ENCODE results near the gene MORC2.

Gene MORC2

DNA sequence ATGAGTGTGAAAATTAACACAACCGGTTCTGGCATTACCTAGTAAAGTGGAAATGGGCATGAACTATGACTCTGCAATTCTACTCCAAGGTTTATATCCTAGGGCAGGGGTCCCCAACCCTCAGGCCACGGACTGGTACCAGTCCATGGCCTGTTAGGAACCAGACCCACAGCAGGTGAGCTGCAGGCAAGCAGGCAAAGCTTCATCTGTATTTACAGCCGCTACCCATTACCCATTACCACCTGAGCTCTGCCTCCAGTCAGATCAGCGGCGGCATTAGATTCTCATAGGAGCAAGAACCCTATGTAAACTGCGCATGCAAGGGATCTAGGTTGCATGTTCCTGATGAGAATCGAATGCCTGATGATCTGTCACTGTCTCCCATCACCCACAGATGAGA, 49.8 kb downstream of the MORC2 start:
- DNase-seq: no peak

DNA sequence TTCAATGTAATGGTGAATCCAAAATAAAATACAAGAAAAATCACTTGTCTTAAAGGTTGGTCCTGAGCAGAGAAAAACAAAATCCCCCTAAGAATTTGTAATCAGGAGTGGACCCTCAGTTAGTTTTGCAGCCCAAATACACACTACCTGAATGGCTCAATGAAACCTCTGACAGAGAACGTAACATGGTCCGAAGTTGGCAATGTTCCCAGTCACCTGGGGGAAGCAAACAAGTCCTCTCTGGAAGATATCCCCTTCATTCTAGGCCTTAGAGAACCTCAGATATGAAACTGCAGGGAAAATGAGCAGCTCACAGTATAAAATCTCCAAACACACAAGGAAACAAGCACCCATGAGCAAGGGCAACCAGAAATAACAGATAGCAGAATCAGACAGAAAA, 58.2 kb downstream of the MORC2 start:
- no peak for DNase-seq

DNA sequence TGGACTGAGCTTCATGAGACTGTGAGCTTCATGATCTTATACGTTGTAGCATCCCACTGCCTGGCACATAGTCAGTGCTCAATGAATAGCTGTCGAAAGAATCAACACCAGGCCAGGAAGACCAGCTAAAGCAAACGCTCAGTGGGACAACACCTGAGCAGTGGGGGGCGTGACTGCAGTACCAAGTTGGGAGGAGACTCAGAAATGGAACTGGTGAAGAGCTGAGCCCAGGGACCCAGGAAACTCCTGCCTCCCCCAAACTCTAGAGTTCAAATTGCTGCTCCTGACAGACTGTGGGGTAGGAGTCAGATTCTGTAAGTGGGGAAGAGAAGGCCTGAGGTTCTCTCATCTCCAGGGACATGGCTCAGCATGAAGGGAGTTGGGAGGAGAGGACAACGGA, 59.3 kb downstream of the MORC2 start:
- DNase-seq: no peak

DNA sequence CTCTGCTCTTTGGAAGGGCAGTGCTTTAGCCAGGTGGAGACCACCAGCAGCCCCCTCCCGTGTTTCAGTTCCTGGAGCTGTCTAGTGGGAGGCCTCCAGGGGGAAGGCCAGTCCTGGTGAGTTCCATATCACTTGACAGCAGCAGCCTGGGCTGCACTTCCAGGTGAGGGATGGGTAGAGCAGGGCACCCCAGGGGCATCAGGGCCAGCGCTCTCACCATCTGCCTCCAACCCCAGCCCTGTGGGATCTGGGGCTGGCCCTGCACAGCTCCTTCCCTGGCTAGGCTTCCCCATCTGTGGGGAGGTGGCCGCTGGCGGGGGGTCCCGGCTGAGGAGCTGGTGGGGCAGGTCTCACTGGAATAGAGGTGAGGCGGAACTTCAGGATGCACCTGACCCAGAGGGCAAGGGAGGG, 60.5 kb downstream of the MORC2 start:
- DNase-seq: no peak

DNA sequence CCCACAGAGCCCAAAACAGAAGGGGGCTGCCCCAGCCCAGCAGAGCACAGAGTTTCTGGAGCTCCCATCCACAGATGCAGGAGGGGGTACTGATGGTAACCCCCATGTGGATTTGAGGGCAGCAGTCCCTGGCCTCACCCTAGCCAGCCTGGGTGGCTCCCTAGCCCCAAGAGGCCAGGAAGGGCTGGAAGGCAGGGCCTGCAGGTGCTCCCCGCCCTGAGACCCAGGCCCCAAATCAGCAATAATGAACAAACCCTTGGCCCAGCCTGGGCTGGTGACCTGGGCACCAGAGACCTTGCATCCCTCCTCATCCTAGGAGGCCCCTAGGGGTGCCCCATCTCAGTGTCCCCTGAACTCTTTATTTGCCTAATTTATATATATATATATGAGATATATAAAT, 61.6 kb downstream of the MORC2 start:
- no peak for DNase-seq

DNA sequence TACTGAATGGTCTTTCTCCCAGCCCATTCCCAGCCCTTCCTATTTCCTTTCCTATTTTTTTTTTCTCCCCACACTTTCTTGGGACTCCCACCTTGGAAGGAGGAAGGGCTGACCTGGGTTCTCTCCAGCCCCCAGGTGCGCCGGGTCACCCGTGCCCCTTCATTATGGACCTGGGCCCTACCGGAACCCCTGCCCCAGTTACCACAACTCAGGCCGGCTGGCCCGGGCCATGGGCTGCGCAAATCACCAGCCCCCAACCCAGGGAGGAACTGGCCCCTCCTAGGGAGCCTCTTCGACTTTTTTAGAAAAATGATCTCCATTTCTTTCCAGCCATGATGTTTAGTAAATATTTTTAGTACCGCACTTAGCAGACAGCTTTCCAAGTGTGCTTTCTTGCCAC, 62.2 kb downstream of the MORC2 start:
- no peak for DNase-seq

DNA sequence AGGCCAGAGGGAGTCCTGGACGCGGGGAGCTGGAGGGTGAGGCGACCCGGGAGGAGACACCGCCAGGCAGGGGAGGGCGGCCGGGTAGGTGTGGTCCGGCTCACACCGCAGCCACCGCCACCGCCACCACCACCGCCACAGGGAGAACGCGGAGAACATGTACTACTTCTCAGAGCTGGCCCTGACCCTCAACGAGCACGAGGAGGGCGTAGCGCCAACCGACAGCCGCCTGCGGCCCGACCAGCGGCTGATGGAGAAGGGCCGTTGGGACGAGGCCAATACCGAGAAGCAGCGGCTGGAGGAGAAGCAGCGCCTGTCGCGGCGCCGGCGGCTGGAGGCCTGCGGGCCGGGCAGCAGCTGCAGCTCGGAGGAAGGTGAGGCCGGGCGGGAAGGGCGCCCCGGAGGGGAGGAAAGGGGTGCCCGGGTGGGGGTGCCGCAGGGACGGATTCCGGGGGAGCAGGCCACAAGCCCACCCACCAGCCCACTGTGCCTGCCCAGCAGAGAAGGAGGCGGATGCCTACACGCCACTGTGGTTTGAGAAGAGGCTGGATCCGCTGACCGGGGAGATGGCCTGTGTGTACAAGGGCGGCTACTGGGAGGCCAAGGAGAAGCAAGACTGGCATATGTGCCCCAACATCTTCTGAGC, 62.8 kb downstream of the MORC2 start:
- DNase-seq: no peak

DNA sequence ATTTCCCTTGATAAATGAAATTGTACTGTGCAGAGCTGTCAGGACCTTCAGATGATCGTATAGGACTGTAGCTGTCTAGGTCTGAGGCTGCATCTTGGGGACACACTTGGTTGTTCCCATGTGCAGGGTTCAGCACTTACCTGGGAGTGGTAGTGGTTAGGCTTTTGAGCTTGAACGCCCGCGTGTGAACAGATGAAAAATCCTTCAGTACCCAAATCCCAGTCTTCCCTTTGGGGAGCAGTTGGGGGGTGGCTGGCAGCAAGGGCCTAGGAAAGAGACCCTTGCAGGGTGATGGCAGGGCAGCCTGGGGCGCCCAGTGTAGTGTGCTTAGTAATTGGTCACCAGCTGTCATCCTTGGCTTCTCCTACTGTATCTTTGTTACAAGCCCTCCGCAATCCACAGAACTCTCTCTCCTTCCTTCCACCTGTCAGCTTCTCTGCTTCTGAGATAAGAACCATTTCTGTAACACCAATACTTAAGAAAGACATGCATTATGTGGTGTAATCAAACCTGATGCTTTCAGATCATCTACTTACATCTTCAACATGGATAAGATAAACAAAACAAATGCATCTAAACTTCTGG, 64.6 kb downstream of the MORC2 start:
- no peak for DNase-seq

DNA sequence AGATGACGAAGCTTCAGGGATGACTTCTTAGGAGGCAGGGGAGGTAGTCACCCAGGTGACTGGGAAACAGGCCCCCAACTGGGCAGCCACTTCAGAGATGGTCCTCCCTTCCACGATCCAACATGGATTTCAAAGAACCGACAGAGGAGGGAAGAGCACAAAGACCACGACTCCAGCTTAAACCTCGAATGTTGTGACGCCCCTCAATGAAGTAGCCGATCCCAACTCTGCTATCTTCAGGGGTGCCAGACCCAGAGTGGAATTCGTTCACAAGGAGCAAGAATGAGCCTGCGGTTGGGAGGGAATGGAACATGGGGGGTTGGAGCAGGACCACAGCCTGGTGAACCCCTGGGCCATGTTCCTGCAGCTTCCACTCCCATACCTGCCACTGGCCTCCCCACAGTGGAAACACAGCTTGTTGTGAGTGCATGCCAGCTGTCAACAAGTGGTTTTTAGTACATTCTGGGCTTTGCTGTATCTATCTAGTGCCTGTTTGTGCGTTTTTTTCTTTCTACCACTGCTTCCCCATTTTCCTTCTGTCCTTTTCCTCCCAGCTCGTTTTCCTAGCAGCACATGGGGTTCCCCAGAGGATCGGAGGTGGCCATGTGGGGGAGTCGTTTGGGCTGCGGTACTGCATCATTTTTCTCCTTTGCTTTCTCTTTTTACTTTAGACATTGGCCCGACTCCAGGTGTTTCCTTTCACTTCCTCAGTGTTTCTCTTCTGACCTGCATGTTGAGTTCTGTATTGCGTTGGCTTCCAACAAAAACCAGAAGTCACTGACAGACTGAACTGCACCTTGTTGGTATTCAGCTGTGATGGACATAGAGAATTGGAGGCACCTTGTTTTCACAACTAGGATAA, 65.8 kb downstream of the MORC2 start:
- no peak for DNase-seq

DNA sequence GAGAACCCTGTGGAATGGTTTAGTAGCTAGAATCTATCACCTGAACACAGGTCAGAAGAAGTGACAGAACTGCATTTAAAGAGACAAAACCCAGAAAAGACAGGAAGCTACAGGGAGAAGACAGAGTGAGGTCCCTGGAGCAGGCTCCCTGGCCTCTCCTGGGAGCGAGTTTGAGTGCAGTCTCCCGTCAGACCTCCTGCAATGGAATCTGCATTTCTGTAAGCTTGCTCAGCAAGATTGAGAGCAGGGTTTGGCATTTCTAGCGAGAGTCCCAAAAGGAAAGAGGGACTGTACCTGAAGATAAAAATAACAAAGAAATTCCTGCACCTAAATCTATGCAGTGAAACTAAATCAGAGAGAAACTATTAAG, 74.2 kb downstream of the MORC2 start:
- no peak for DNase-seq

DNA sequence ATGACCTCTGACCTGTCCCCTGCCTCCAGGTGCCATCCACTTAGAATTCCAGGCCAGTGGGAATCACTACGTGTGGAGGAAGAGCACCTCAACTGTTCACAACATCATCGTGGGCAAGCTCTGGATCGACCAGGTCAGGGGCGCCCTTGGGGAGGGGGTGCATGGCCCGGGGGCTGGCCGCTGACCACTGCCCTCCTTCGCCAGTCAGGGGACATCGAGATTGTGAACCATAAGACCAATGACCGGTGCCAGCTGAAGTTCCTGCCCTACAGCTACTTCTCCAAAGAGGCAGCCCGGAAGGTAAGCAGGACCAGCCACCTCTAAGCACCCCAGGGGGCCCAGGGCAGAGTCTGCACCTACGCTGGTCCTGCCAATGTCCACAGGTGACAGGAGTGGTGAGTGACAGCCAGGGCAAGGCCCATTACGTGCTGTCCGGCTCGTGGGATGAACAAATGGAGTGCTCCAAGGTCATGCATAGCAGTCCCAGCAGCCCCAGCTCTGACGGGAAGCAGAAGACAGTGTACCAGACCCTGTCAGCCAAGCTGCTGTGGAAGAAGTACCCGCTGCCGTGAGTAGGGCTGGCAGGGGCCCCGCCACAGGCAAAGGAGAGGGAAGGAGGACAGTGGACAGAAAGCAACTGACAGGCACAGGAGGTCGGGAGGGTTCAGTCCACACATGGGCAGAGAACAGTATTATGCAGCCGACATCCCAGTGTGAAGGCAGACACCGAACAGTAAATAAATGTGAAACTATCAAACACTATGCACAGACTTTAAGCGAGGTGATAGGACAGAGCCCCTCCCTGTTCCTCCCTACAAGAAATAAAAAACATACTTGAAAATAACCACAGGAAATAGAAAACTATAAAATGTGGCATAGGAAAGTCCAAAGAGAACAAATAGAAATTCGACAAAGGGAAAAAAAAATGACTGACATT, 74.9 kb downstream of the MORC2 start:
- DNase-seq: no peak

DNA sequence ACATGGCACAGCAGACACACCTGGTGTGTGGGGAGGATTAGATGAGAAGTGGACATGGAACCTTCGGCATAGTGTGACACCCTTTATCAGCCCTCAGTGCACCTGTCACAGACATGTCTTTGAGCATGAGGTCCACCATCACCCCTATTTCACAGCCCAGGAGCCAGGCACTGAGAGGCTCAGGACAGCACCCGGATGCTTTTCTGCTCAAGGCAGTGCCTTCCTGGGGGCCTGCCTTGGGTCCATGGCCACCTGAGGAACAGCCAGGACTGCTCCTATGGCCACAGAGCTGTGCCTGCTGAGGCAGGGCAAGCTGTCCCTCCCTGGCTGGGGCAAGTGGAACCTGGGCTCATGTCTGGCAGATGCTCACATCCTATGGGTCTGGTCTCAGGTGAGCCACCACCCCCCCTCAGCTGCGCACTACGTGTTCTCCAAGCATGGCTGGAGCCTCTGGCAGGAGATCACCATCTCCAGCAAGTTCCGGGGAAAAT, 75.8 kb downstream of the MORC2 start:
- no peak for DNase-seq

DNA sequence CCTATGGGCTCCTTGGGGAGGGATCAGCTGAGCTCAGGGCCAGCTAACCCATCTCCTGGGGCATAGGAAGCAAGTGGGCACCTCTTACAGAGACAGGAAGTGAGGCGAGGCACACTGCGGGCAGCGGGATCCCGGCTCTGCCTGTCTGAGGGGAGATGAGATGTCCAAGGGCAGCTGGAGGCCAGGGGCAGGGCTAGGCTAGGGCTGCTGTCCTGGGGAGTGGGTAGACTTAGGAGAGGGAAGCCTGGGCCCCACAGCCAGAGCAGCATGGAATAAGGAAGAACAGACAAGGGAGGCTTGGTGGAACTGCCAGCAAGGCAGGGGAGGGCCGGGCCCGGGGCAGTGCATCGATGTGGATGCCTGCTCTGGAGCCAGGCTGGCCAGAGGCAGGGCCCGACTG, 76.3 kb downstream of the MORC2 start:
- DNase-seq: no peak

DNA sequence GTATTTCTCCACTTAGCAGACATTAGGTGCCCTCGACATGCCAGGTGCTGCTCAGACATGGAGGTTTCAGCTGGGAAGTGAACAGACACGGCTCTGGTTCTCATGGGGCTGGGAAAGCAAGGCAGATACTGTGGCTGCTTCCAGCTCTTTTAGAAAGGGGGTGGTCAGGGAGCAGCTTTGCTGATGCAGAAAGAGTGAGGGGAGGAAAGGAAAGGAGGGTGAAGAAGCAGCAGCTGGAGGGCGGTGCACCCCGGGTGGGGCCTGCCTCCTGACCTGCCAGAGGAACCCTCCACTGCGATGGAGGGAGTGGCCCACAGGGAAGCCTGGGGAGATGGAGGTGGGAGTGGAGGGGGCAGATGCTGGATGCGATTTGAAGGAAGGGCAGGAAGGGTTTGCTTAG, 76.8 kb downstream of the MORC2 start:
- no peak for DNase-seq

DNA sequence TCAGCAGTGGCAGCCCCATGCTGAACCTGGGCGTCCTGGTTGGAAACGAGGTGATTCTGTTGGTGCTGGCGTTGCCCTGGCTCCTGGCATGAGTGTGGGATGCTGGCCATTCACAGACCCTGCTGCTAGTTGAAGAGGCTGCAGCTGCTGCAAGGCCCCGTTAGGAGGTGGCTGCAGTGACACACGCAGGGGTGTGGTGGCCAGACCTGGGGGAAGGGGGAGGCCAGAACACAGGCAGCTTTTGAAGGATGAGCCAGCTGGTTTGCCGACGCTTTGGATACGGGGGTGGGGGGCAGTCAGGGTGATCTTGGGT, 77.2 kb downstream of the MORC2 start:
- DNase-seq: no peak

DNA sequence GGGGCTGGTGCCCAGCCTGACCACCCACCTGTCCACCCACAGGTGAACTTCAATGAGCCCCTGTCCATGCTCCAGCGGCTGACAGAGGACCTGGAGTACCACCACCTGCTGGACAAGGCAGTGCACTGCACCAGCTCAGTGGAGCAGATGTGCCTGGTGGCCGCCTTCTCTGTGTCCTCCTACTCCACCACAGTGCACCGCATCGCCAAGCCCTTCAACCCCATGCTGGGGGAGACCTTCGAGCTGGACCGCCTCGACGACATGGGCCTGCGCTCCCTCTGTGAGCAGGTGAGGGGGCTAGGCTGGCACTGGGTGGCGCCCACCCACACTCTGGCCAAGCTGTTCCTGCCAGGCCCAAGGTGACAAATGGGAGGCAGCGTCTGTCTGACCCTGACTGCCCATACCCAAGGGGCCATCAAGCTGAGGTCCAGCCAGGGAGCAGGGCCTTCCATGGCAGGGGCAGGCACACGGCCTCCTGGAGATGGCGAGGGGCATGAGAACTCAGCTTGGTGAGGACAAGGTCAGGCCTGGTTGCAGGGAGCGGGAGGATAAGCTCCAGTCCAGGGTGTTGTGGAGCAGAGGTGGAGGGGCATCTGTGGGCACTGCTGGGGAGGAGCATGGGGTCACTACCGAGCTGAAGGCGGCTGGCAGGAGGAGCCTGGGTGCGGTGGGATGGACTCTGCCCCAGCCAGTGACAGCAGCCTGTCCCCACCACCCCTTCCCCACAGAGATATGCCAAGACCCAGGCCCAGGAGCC, 77.7 kb downstream of the MORC2 start:
- DNase-seq: no peak

DNA sequence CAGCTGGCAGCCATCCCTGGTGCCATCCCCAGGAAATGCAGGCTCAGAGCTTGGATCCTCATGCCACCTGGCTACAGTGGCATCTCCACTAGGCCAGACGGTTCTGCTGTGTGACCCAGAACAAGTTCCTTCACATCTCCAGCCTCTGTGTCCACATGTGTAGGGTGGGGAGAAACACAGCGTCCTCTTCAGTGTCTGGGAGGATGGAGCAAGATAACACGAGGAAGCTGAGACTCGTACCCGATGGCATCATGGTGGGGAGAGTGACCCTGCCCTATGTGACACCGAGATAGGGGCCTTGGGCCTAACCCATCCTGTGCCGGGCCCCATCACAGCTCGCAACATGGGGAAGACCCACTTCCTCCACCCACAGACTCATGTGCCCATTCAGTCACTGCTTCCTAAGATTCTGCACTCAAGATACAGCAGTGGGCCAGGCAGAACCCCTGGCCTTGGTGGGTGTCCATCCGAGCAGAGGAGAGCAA, 78.5 kb downstream of the MORC2 start:
- DNase-seq: no peak

DNA sequence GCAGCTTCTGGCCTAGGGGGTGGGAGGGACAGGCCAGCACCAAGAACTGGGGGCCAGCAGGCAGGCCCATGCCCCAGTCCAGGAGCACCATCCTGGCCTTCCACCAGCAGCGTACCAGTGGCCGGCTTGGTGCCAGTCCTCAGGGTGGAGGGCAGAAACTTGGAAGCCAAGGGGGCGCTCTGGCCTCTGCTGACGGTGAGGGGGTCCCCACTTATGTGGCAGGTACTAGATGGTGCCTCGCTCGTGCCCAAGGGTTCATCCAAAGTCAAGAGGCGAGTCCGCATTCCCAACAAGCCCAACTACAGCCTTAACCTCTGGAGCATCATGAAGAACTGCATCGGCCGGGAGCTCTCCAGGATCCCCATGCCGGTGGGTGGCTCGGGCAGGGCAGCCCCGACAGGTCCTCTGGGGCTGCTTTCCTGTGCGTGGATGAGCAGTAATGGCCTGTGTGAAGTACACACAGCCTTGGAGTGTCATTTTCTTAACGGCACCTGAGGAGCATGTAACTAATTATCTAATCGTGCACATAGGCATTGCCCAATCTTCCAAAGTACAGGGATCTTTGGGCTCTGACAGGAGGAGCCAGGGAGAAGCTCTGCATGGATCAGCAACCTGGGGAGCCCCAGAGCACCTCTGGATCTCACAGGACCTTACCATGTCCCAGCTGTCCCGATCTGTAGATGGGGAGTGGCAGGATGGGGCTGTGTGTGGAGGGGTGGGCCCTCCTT, 79.1 kb downstream of the MORC2 start:
- DNase-seq: no peak

DNA sequence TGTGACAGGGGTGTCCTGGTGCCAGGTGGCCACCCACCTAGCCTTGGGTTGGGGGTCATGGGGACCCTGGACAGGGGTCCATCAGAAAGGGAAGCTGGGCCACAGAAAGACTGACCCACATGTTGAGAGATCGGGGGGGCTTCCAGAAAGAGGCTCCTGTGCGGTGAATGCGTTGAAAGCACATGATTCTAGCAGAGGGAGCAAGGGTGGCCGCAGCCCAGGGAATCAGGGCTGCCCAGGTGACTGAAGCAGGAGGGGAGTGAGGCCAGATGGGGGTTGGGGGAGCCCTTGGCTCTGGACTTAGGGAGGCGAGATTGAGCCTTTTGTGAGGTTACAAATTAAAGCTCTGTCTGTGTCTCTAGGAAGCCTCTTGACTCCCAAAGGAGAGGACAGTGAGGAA, 80.7 kb downstream of the MORC2 start:
- no peak for DNase-seq

DNA sequence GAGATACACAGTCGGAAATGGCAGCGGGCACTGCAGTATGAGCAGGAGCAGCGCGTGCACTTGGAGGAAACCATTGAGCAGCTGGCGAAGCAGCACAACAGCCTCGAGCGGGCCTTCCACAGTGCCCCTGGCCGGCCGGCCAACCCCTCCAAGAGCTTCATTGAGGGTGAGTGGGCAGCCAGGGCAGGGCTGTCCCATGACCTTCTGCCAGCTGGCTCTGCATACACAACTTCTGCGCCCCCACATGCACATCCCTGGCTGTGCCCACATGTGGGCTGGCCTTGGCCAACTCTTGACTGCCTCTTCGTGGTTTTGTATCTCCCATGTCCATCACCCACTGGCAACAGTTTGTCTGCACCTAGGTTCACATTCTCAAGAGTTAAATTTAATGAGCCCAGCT, 81.1 kb downstream of the MORC2 start:
- DNase-seq: no peak

DNA sequence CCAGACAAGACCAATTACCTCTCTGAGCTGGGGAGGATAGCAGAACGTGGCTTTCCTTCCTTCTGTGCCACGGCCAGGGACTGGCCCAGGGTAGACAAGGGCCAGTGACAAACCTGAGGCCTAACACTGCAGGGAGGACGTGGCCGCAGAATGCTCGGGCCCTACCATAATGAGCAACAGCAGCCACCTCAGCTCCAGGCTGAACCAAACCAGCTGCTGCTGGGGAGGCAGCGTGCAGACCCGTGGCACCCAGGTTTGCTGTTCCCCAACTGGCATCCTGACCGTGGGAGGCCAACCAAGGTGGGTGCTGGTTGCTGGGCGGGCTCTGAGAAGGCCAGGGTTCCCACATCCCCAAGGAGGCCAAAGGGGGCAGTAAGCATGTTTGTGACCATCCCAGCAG, 83.0 kb downstream of the MORC2 start:
- no peak for DNase-seq

DNA sequence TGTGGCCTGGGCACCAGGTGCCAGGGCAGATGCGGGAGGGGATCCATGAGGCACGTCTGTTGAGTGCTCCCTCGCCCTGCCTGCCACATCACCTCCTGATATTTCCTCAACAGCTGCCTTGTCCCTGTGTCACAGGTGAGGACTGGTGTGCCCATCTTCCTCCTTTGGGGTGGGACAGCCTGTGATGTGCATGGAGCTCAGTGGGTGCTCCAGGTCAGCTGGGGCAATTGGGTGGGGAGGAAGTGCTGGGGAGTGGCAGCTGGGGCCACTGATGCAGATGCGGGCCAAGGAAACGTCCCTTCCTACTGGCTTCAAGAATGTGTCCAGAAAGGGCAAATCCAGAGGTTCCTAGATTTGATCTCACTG, 83.6 kb downstream of the MORC2 start:
- DNase-seq: no peak

Measured in SIG-M5 (cell line).